HepG2 (cell line): ENCODE results near the gene TGM3. TPM values are rescaled to one million over a fixed set of nuclear protein-coding genes. Genes with fewer than 3 reads are reported as not detected.
"Not testable (repeated sequence)": the region's sequence is repeated elsewhere in the genome, so short reads cannot be mapped to it uniquely, and the experiment has no call there.

Experiments
- ESRRA ChIP-seq: sonication (generic); formaldehyde crosslinking; IDR thresholded peaks from 2 replicates; pipeline ENCODE4 v1.5.1; 2020; ENCODE audit warnings: mild to moderate bottlenecking, low read depth, missing genetic modification reagents
- FOXK1 ChIP-seq: sonication (generic); formaldehyde crosslinking; IDR thresholded peaks from 2 replicates; pipeline ENCODE4 v1.4.0; 2020; ENCODE audit warnings: low read depth, missing genetic modification reagents, borderline replicate concordance
- GATAD1 ChIP-seq: IDR thresholded peaks from 2 replicates; pipeline ENCODE4 v1.6.1; 2016; ENCODE audit warnings: missing genetic modification reagents, missing compliant biosample characterization
- JUND ChIP-seq: sonication (generic); formaldehyde crosslinking; IDR thresholded peaks from 2 replicates; pipeline ENCODE4 v1.8.0; 2022; ENCODE audit warnings: mild to moderate bottlenecking, missing genetic modification reagents
- KAT8 ChIP-seq: IDR thresholded peaks from 2 replicates; pipeline ENCODE4 v1.6.1; 2016; ENCODE audit warnings: missing genetic modification reagents, missing compliant biosample characterization
- KDM1A ChIP-seq: IDR thresholded peaks from 2 replicates; pipeline ENCODE4 v1.6.1; 2016; ENCODE audit warnings: missing compliant biosample characterization
- NFKB2 ChIP-seq: sonication (generic); formaldehyde crosslinking; IDR thresholded peaks from 2 replicates; pipeline ENCODE4 v1.4.0; 2020; ENCODE audit warnings: missing genetic modification reagents, borderline replicate concordance
- NKX3-1 ChIP-seq: sonication (generic); formaldehyde crosslinking; IDR thresholded peaks from 2 replicates; pipeline ENCODE4 v1.5.0; 2020; ENCODE audit warnings: missing genetic modification reagents
- RARA ChIP-seq: IDR thresholded peaks from 2 replicates; pipeline ENCODE4 v1.6.1; 2016; ENCODE audit warnings: missing genetic modification reagents, missing compliant biosample characterization
- SOX6 ChIP-seq, 2 experiments: fragments of 450-650 bp in 1 of 2; sonication (generic) in 1 of 2; formaldehyde crosslinking in 1 of 2; IDR thresholded peaks; 2 replicates each; pipeline versions ENCODE4 v1.4.0 to v1.6.1; 2017 to 2020; ENCODE audit warnings: antibody characterized with exemption in 1 of 2, mild to moderate bottlenecking in 1 of 2, missing genetic modification reagents in 1 of 2
- ZBTB7B ChIP-seq: sonication (generic); formaldehyde crosslinking; IDR thresholded peaks from 2 replicates; pipeline ENCODE4 v1.4.0; 2020; ENCODE audit warnings: missing genetic modification reagents
- ZEB1 ChIP-seq: IDR thresholded peaks from 2 replicates; pipeline ENCODE4 v1.6.1; 2012; ENCODE audit warnings: mild to moderate bottlenecking, low read depth, inconsistent platforms; ENCODE audit not compliant: insufficient replicate concordance
- ZFP1 ChIP-seq: IDR thresholded peaks from 2 replicates; pipeline ENCODE4 v1.6.1; 2016
- ZNF333 ChIP-seq: sonication (generic); formaldehyde crosslinking; IDR thresholded peaks from 2 replicates; pipeline ENCODE4 v1.4.0; 2020; ENCODE audit warnings: mild to moderate bottlenecking, missing genetic modification reagents, borderline replicate concordance
- ZNF547 ChIP-seq: sonication (generic); formaldehyde crosslinking; IDR thresholded peaks from 2 replicates; pipeline ENCODE4 v1.5.1; 2020; ENCODE audit warnings: mild to moderate bottlenecking, missing genetic modification reagents
- ZNF709 ChIP-seq: sonication (generic); formaldehyde crosslinking; IDR thresholded peaks from 2 replicates; pipeline ENCODE4 v1.5.0; 2020; ENCODE audit warnings: mild to moderate bottlenecking, missing genetic modification reagents
- ZNF724P ChIP-seq: sonication (generic); formaldehyde crosslinking; IDR thresholded peaks from 2 replicates; pipeline ENCODE4 v1.8.0; 2022; ENCODE audit warnings: missing genetic modification reagents, borderline replicate concordance
- polyA plus RNA-seq, 8 experiments: library from polyadenylated mRNA; depleted of rRNA in 3 of 8; stranded (reverse) in 7 of 8; unstranded in 1 of 8; fragments of >200 nt; fragmentation: Illumina TruSeq in 4 of 8; extraction: Trizol in 4 of 8; gene quantifications; 2 replicates each; pipeline versions ENCODE4 v1.2.1 to v1.2.3, GENCODE V29; 2011 to 2016; ENCODE audit warnings: low read depth in 4 of 8, missing spikeins in 1 of 8, mixed read lengths in 1 of 8; ENCODE audit not compliant: insufficient read depth in 1 of 8
- total RNA-seq, 5 experiments: library from RNA; depleted of rRNA; stranded (reverse); fragments of >200 nt; fragmentation: Illumina TruSeq; extraction: Trizol; gene quantifications; 2 replicates each; pipeline ENCODE4 v1.2.3, GENCODE V29; 2016; ENCODE audit warnings: low read depth in 1 of 5
- TF ChIP-seq, protein P1 (sequence below): sonication (generic); formaldehyde crosslinking; IDR thresholded peaks from 2 replicates; pipeline ENCODE4 v1.5.0; 2020; ENCODE audit warnings: mild to moderate bottlenecking, missing genetic modification reagents
- TF ChIP-seq, protein P2 (sequence below): sonication (generic); IDR thresholded peaks from 2 replicates; pipeline ENCODE4 v1.6.1; 2016; ENCODE audit warnings: low read depth, borderline replicate concordance
- TF ChIP-seq, protein P3 (sequence below): sonication (generic); formaldehyde crosslinking; IDR thresholded peaks from 2 replicates; pipeline ENCODE4 v1.5.0; 2020; ENCODE audit warnings: missing genetic modification reagents
- TF ChIP-seq, protein P4 (sequence below): IDR thresholded peaks from 2 replicates; pipeline ENCODE4 v1.6.1; 2016; ENCODE audit warnings: missing genetic modification reagents, missing compliant biosample characterization
- TF ChIP-seq, protein P5 (sequence below): sonication (generic); formaldehyde crosslinking; IDR thresholded peaks from 2 replicates; pipeline ENCODE4 v1.4.0; 2020; ENCODE audit warnings: mild to moderate bottlenecking, missing genetic modification reagents
- TF ChIP-seq, protein P6 (sequence below): sonication (generic); formaldehyde crosslinking; IDR thresholded peaks from 2 replicates; pipeline ENCODE4 v1.4.0; 2020; ENCODE audit warnings: missing genetic modification reagents, low read depth, mild to moderate bottlenecking, borderline replicate concordance

Gene TGM3
- total and polyA plus RNA-seq, 2 of the 13 experiments (the other 11 are each of a cell fraction or from before 2014, with no cell fraction given) = not detected

DNA sequence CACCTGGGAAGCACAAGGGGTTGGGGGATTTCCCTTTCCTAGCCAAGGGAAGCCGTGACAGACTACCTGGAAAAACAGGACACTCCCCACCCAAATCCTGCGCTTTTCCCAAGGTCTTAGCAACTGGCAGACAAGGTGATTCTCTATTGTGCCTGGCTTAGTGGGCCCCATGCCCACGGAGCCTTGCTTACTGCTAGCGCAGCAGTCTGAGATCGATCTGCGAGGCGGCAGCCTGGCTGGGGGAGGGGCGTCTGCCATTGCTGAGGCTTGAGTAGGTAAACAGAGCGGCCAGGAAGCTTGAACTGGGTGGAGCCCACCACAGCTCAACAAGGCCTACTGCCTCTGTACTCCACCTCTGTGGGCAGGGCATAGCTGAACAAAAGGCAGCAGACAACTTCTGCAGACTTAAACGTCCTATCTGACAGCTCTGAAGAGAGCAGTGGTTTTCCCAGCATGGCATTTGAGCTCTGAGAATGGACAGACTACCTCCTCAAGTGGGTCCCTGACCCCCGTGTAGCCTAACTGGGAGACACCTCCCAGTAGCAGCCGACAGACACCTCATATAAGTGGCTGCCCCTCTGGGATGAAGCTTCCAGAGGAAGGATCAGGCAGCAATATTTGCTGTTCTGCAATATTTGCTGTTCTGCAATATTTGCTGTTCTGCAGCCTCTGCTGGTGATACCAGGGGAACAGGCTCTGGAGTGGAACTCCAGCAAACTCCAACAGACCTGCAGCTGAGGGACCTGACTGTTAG, 31.0 kb upstream of the TGM3 start (continued):
- TF ChIP-seq, protein P1, sequence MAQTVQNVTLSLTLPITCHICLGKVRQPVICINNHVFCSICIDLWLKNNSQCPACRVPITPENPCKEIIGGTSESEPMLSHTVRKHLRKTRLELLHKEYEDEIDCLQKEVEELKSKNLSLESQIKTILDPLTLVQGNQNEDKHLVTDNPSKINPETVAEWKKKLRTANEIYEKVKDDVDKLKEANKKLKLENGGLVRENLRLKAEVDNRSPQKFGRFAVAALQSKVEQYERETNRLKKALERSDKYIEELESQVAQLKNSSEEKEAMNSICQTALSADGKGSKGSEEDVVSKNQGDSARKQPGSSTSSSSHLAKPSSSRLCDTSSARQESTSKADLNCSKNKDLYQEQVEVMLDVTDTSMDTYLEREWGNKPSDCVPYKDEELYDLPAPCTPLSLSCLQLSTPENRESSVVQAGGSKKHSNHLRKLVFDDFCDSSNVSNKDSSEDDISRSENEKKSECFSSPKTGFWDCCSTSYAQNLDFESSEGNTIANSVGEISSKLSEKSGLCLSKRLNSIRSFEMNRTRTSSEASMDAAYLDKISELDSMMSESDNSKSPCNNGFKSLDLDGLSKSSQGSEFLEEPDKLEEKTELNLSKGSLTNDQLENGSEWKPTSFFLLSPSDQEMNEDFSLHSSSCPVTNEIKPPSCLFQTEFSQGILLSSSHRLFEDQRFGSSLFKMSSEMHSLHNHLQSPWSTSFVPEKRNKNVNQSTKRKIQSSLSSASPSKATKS (CRISPR knock-in tag) = peak; percentile 88; the same call in 1 of the 2 replicates
- TF ChIP-seq NKX3-1 (CRISPR knock-in tag) = peak; percentile 77; the same call in 1 of the 2 replicates
- peak; percentile 26 for TF ChIP-seq ZEB1
- TF ChIP-seq GATAD1 (CRISPR knock-in tag) = peak; percentile 68; the same call in 1 of the 2 replicates
- TF ChIP-seq JUND (CRISPR knock-in tag) = peak; percentile 26; the same call in 1 of the 2 replicates
- TF ChIP-seq FOXK1 (CRISPR knock-in tag) = peak; percentile 92
- TF ChIP-seq, protein P2, sequence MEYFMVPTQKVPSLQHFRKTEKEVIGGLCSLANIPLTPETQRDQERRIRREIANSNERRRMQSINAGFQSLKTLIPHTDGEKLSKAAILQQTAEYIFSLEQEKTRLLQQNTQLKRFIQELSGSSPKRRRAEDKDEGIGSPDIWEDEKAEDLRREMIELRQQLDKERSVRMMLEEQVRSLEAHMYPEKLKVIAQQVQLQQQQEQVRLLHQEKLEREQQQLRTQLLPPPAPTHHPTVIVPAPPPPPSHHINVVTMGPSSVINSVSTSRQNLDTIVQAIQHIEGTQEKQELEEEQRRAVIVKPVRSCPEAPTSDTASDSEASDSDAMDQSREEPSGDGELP = 0 out of 2 replicates have a peak, but pooled peaks have one; percentile 57
- TF ChIP-seq ZNF333 (CRISPR knock-in tag) = peak; percentile 85; the same call in 1 of the 2 replicates
- TF ChIP-seq ZFP1 (CRISPR knock-in tag) = peak; percentile 71
- peak; percentile 97 for TF ChIP-seq ZBTB7B (CRISPR knock-in tag)
- peak; percentile 55; the same call in 1 of the 2 replicates for TF ChIP-seq KDM1A (CRISPR knock-in tag)
- TF ChIP-seq ESRRA (CRISPR knock-in tag) = peak; percentile 70; the same call in 1 of the 2 replicates
- TF ChIP-seq, protein P3, sequence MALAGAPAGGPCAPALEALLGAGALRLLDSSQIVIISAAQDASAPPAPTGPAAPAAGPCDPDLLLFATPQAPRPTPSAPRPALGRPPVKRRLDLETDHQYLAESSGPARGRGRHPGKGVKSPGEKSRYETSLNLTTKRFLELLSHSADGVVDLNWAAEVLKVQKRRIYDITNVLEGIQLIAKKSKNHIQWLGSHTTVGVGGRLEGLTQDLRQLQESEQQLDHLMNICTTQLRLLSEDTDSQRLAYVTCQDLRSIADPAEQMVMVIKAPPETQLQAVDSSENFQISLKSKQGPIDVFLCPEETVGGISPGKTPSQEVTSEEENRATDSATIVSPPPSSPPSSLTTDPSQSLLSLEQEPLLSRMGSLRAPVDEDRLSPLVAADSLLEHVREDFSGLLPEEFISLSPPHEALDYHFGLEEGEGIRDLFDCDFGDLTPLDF (CRISPR knock-in tag) = peak; percentile 35; the same call in 1 of the 2 replicates
- TF ChIP-seq ZNF724P (CRISPR knock-in tag) = peak; percentile 87; the same call in 1 of the 2 replicates
- TF ChIP-seq, protein P4, sequence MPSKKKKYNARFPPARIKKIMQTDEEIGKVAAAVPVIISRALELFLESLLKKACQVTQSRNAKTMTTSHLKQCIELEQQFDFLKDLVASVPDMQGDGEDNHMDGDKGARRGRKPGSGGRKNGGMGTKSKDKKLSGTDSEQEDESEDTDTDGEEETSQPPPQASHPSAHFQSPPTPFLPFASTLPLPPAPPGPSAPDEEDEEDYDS (CRISPR knock-in tag) = peak; percentile 71
- TF ChIP-seq, protein P5, sequence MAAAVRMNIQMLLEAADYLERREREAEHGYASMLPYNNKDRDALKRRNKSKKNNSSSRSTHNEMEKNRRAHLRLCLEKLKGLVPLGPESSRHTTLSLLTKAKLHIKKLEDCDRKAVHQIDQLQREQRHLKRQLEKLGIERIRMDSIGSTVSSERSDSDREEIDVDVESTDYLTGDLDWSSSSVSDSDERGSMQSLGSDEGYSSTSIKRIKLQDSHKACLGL = peak; percentile 80; the same call in 1 of the 2 replicates
- TF ChIP-seq SOX6 (IDR thresholded peaks at IDR 0.05) = not testable (repeated sequence)
- TF ChIP-seq SOX6 (CRISPR knock-in tag; IDR thresholded peaks at IDR 0.05) = peak; percentile 97
- TF ChIP-seq RARA (CRISPR knock-in tag) = peak; percentile 70
- TF ChIP-seq NFKB2 (CRISPR knock-in tag) = peak; percentile 87; the same call in 1 of the 2 replicates
- peak; percentile 60; the same call in 1 of the 2 replicates for TF ChIP-seq ZNF709 (CRISPR knock-in tag)
- peak; percentile 69; the same call in 1 of the 2 replicates for TF ChIP-seq KAT8 (CRISPR knock-in tag)
- peak; percentile 59; the same call in 1 of the 2 replicates for TF ChIP-seq ZNF547 (CRISPR knock-in tag)
- TF ChIP-seq, protein P6, sequence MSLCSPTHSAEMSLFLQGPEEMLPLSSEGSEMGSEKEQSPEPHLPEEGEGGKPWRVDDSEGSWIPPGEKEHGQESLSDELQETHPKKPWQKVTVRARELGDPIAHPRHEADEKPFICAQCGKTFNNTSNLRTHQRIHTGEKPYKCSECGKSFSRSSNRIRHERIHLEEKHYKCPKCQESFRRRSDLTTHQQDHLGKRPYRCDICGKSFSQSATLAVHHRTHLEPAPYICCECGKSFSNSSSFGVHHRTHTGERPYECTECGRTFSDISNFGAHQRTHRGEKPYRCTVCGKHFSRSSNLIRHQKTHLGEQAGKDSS (CRISPR knock-in tag) = peak; percentile 72; the same call in 1 of the 2 replicates
